ENCODE measurements around the gene CATSPERZ.
A peak's percentile ranks its signal among the peaks of the same experiment; 100 is the strongest.

Gene CATSPERZ

DNA sequence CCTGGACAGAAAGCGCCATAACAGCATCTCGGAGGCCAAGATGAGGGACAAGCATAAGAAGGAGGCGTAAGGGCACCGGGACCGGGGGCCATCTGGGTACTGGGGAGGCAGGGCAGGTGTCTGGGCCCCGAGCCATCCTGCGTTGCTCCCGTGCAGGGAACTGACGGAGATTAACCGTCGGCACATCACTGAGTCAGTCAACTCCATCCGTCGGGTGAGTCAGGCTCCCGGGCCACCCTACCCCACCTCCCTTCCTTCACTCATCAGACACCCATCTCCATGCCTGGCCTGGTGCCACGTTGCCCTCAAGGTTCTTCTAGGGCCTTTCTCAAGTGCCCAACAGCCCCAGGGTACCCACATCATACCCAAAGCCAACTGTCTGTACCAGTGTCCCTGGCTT is 33.8 kb upstream of the CATSPERZ start:
- Histone ChIP-seq H3K9ac (no peak overlapping the region), H3K27ac (no peak overlapping the region), H2AFZ (ENCODE audit: low read depth) (no peak overlapping the region), H3K27me3 (ENCODE audit: insufficient read depth, low read depth) (no peaks in the 10 kb centered on the region), H4K20me1 (ENCODE audit: insufficient read depth) (no peaks in the 10 kb centered on the region), H3K4me3 (IDR thresholded peaks at IDR 0.05; ENCODE audit: insufficient read depth, low read depth, low read length) (no peak overlapping the region), H3K36me3 (ENCODE audit: insufficient read depth) (no peaks in the 10 kb centered on the region), H3K4me2 (no peak overlapping the region), H3K79me2 (ENCODE audit: insufficient read depth, low read depth) (no peaks in the 10 kb centered on the region), H3K4me1 (ENCODE audit: low read depth, poor library complexity, severe bottlenecking) (peaks cover 9% of the 10 kb centered on the region)
- TF ChIP-seq, protein P1, sequence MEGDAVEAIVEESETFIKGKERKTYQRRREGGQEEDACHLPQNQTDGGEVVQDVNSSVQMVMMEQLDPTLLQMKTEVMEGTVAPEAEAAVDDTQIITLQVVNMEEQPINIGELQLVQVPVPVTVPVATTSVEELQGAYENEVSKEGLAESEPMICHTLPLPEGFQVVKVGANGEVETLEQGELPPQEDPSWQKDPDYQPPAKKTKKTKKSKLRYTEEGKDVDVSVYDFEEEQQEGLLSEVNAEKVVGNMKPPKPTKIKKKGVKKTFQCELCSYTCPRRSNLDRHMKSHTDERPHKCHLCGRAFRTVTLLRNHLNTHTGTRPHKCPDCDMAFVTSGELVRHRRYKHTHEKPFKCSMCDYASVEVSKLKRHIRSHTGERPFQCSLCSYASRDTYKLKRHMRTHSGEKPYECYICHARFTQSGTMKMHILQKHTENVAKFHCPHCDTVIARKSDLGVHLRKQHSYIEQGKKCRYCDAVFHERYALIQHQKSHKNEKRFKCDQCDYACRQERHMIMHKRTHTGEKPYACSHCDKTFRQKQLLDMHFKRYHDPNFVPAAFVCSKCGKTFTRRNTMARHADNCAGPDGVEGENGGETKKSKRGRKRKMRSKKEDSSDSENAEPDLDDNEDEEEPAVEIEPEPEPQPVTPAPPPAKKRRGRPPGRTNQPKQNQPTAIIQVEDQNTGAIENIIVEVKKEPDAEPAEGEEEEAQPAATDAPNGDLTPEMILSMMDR (conservative IDR thresholded peaks at IDR 0.05; ENCODE audit: low read depth, low read length): no peak

DNA sequence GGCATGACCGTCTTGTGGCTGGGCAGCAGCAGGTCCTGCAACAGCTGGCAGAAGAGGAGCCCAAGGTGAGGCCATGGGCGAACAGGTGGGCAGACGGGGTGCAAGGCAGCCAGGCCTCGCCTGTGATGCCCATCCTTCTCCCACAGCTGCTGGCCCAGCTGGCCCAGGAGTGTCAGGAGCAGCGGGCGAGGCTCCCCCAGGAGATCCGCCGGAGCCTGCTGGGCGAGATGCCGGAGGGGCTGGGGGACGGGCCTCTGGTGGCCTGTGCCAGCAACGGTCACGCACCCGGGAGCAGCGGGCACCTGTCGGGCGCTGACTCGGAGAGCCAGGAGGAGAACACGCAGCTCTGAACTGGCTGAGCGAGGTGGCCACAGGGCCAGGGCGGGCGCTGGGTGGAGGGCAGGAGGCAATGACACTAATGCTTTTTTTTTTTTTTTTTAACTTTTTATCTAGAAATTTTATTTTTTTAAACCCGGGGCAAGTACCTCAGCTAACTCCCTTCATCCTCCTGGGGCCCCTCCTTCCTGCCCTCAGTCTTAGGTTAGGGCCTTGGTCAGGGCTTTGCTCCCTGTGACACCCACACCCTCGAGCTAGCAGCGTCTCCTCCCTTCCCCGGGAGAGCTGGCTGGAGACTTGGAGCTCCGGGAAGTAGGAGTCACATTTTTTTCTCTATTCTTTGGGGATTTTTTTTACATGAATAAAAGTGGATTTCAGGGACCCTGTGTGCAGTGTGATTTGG is 32.8 kb upstream of the CATSPERZ start:
- H3K4me2 ChIP-seq: no peak overlapping the region; the same call in 1 of the 2 replicates
- no peaks in the 10 kb centered on the region for H4K20me1 ChIP-seq (ENCODE audit: insufficient read depth)
- no peaks in the 10 kb centered on the region for H3K27me3 ChIP-seq (ENCODE audit: insufficient read depth, low read depth)
- no peaks in the 10 kb centered on the region for H3K79me2 ChIP-seq (ENCODE audit: insufficient read depth, low read depth)
- H3K36me3 ChIP-seq (ENCODE audit: insufficient read depth): no peaks in the 10 kb centered on the region
- no peak overlapping the region for H3K27ac ChIP-seq
- H3K4me1 ChIP-seq (ENCODE audit: low read depth, poor library complexity, severe bottlenecking): peaks cover 14% of the 10 kb centered on the region
- no peak overlapping the region for H2AFZ ChIP-seq (ENCODE audit: low read depth)
- H3K4me3 ChIP-seq (IDR thresholded peaks at IDR 0.05; ENCODE audit: insufficient read depth, low read depth, low read length): no peak overlapping the region
- TF ChIP-seq, protein P1 (conservative IDR thresholded peaks at IDR 0.05; ENCODE audit: low read depth, low read length): no peak
- no peak overlapping the region; the same call in 1 of the 2 replicates for H3K9ac ChIP-seq

DNA sequence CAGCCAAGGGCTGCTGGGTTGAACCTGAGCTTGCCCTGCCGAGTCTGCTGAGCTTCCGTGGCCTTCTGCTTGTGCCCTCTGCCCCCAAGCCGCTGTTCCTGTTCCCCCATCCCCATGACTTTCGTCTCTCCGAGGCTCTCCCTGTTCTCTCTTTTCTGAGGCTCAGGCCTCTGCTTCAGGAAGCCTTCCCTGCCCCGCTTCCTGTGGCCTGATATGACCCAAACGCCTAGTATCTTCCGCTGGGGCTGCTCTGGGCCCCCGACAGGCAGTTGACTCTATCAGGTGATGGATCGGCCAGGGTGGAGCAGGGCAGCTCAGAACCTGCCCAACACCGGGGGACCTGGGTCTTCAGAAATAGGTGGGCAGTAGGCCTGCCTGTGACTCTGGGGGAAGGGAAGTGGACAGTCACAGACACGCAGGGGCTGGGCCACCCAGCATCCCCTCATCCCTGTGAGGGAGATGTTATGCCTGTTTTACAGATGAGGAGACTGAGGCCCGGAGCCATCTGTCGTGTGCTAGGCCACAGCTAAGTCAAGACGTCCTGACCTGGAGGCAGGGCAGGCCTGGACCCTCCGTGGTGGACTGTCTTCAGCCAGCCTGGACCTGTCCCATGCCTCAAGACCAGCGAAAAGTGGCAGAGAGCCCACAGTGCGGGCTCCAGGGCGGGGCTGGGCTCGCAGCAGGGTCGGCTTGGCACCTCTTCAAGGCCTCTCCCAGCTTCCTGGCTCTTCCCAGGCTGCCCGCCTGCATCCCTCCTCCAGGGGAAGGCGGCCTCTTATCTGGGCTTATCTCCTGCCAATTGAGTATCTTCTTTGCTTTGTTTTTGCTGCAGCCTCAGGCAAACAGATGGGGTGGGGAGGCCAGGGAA is 31.9 kb upstream of the CATSPERZ start:
- Histone ChIP-seq H3K36me3 (ENCODE audit: insufficient read depth) (no peaks in the 10 kb centered on the region), H3K27ac (peak overlapping the region; percentile 87), H3K4me1 (ENCODE audit: low read depth, poor library complexity, severe bottlenecking) (peaks cover 14% of the 10 kb centered on the region), H3K4me2 (peak overlapping the region; percentile 86), H3K27me3 (ENCODE audit: insufficient read depth, low read depth) (no peaks in the 10 kb centered on the region), H3K79me2 (ENCODE audit: insufficient read depth, low read depth) (no peaks in the 10 kb centered on the region), H4K20me1 (ENCODE audit: insufficient read depth) (no peaks in the 10 kb centered on the region), H3K4me3 (IDR thresholded peaks at IDR 0.05; ENCODE audit: insufficient read depth, low read depth, low read length) (no peak overlapping the region), H2AFZ (ENCODE audit: low read depth) (no peak overlapping the region; the same call in 1 of the 2 replicates), H3K9ac (peak overlapping the region; percentile 86; the same call in 1 of the 2 replicates)
- TF ChIP-seq, protein P1 (conservative IDR thresholded peaks at IDR 0.05; ENCODE audit: low read depth, low read length): no peak

DNA sequence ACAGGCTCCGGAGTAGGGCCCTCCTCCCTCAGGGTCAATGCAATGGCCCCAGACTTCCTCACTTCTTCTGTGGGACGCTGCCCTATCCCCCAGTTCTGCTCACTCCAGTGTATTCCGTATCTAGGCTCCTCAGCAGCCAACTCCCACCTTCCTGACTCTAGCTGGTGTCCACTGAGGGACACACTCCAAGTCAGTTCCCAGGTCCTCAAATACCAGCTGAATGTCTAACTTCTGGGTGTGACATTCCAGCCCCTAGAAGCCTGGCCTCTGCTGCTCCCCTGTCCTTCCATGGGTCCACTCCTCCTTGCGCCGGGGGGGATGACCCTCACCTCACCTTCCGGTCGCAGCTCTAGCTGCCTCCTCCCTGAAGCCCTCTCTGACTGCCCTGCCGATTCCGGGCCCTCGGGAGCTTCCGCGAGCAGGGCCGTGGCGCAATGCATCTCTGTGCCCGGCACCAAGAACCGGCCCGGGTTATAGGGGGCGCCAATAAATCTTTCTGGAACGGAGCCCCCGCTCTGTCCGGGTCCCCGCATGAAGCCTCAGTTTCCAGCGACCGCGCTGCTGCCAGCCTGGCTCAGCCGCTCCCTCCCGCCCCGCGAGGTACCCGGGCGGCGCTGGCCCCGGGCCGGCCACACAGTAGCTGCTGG is 31.1 kb upstream of the CATSPERZ start:
- no peak overlapping the region for H3K4me3 ChIP-seq (IDR thresholded peaks at IDR 0.05; ENCODE audit: insufficient read depth, low read depth, low read length)
- H3K27me3 ChIP-seq (ENCODE audit: insufficient read depth, low read depth): no peaks in the 10 kb centered on the region
- peak overlapping the region; percentile 87 for H3K27ac ChIP-seq
- H3K36me3 ChIP-seq (ENCODE audit: insufficient read depth): no peaks in the 10 kb centered on the region
- TF ChIP-seq, protein P1 (conservative IDR thresholded peaks at IDR 0.05; ENCODE audit: low read depth, low read length): no peak
- H3K4me1 ChIP-seq (ENCODE audit: low read depth, poor library complexity, severe bottlenecking): peaks cover 14% of the 10 kb centered on the region
- no peaks in the 10 kb centered on the region for H4K20me1 ChIP-seq (ENCODE audit: insufficient read depth)
- H3K4me2 ChIP-seq: peak overlapping the region; percentile 86
- peak overlapping the region; percentile 86 for H3K9ac ChIP-seq
- no peaks in the 10 kb centered on the region for H3K79me2 ChIP-seq (ENCODE audit: insufficient read depth, low read depth)
- H2AFZ ChIP-seq (ENCODE audit: low read depth): peak overlapping the region; percentile 68
